Ectodermal cell (in vitro differentiated cells): ENCODE results near the gene TGFA.
"Not testable (repeated sequence)": the region's sequence is repeated elsewhere in the genome, so short reads cannot be mapped to it uniquely, and the experiment has no call there.

Experiments
- H3K27ac ChIP-seq: 2 replicates; pipeline ENCODE4 v1.7.0; 2013; ENCODE audit warnings: mild to moderate bottlenecking, low read depth, low read length; ENCODE audit not compliant: insufficient read depth, poor library complexity, severe bottlenecking
- H3K27me3 ChIP-seq: 2 replicates; pipeline ENCODE4 v1.7.0; 2013; ENCODE audit warnings: mild to moderate bottlenecking, low read length; ENCODE audit not compliant: insufficient read depth, control insufficient read depth, poor library complexity, severe bottlenecking
- H3K36me3 ChIP-seq: one replicate; pipeline ENCODE4 v1.7.0; 2013; ENCODE audit warnings: low read length; ENCODE audit not compliant: control insufficient read depth, insufficient read depth
- H3K4me1 ChIP-seq: one replicate; pipeline ENCODE4 v1.7.0; 2013; ENCODE audit warnings: low read length; ENCODE audit not compliant: control insufficient read depth, insufficient read depth
- H3K4me3 ChIP-seq: 2 replicates; pipeline ENCODE4 v1.7.0; 2013; ENCODE audit warnings: low read depth, low read length, control low read depth; ENCODE audit not compliant: insufficient read depth
- H3K9me3 ChIP-seq: 2 replicates; pipeline ENCODE4 v1.7.0; 2013; ENCODE audit warnings: mild to moderate bottlenecking, low read length, moderate library complexity; ENCODE audit not compliant: control insufficient read depth
- WGBS, 2 experiments: methylation state at CpG; one replicate each; pipeline ENCODE4 v1.1.7; 2013; ENCODE audit warnings: missing lambda C conversion rate in 2 of 2; 5-methylcytosine and 5-hydroxymethylcytosine counted together

TGFA gene

DNA sequence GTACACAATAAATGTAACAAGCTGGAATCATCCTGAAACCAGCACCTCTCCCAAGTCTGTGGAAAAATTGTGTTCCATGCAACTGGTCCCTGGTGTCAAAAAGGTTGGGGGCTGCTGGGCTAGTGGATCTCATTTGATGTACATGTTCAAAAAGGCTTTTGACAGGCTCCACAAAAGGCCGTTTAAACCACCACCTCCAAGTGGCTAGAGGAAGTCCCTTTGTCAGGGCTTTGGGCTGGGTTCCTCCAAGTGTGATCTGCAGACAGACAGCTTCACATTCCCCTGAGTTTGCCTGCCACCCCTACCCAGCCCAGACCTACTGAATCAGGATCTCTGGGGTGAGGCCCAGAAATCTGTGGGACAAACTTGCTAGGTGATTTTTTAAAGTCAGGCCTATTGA, 84.7 kb downstream of the TGFA start:
- no peaks in the 10 kb centered on the region for H3K27me3 ChIP-seq
- 71 to 74% methylated on average over 1 of the region's 1 CpG for WGBS, 2 experiments
- no peak overlapping the region for H3K4me3 ChIP-seq
- H3K36me3 ChIP-seq = no peaks in the 10 kb centered on the region
- H3K27ac ChIP-seq = no peak overlapping the region
- peaks cover 6% of the 10 kb centered on the region for H3K4me1 ChIP-seq
- no peaks in the 10 kb centered on the region for H3K9me3 ChIP-seq

DNA sequence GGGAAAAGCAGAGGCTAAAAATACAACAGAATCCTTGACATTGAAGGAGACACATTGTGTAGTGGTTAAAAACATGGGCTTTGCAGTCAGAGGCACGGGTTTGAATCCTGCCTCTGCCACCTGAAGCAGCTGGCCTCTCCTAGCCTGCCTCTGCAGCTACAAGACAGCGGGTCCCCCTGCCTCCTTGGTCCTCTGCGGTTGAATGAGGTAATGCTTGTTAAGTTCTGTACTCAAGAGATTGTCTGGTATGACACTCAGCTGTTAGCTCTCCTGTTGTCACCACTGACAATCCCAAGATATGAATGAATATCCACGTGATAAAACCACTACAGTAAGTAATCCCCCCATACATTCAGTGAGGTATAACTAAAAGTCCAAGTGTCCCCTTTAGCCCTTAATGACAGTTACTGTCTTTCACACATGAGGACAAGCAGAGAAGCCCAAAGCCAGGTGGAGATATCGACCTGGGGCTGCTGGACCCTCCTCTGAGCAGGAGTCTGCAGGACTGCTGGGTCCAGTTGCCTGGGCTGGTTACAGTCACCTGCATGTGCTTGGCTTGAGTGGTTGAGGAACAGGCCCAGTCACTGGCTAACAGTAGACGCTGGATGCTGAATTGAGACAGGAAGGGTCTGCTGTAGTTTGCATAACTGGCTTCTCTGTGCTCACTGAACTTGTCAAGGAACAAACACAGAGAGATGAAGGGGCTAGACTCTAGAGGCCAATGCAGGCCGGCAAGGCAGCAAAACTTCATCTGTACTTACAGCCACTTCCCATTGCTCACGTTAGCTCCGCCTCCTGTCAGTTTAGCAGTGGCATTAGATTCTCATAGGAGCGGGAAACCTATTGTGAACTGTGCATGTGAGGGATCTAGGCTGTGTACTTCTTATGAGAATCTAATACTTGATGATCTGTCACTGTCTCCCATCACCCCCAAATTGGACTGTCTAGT, 85.5 kb downstream of the TGFA start:
- no peak overlapping the region for H3K27ac ChIP-seq
- H3K9me3 ChIP-seq = no peaks in the 10 kb centered on the region
- H3K4me1 ChIP-seq = peaks cover 6% of the 10 kb centered on the region
- H3K36me3 ChIP-seq = no peaks in the 10 kb centered on the region
- WGBS, 2 experiments = 92 to 93% methylated on average over 10 of the region's 10 CpGs
- H3K4me3 ChIP-seq = no peak overlapping the region
- H3K27me3 ChIP-seq = no peaks in the 10 kb centered on the region

GRCh38 chr2:70467237-70467636, 86.4 kb downstream of the TGFA start:
- Histone ChIP-seq H3K9me3 (no peaks in the 10 kb centered on the region), H3K36me3 (no peaks in the 10 kb centered on the region), H3K4me1 (peaks cover 3% of the 10 kb centered on the region), H3K27ac (no peak overlapping the region), H3K27me3 (no peaks in the 10 kb centered on the region), H3K4me3 (no peak overlapping the region)
- 98% methylated on average over 3 of the region's 3 CpGs for WGBS, 2 experiments

DNA sequence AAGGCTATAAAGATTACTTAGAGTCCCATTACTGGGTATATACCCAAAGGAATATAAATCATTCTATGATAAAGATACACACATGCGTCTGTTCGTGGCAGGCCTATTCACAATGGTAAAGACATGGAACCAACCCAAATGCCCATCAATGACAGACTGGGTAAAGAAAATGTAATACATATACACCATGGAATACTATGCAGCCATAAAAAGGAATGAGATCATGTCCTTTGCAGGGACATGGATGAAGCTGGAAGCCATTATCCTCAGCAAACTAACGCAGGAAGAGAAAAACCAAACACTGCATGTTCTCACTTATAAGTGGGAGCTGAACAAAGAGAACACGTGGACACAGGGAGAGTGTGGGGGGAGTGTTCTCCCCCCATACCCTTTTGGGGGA, 87.0 kb downstream of the TGFA start:
- not testable (repeated sequence) for H3K4me1 ChIP-seq, H3K27me3 ChIP-seq, H3K27ac ChIP-seq, H3K9me3 ChIP-seq, H3K36me3 ChIP-seq, H3K4me3 ChIP-seq
- WGBS, 2 experiments = 88 to 95% methylated on average over 2 to 4 of the region's 4 CpGs

DNA sequence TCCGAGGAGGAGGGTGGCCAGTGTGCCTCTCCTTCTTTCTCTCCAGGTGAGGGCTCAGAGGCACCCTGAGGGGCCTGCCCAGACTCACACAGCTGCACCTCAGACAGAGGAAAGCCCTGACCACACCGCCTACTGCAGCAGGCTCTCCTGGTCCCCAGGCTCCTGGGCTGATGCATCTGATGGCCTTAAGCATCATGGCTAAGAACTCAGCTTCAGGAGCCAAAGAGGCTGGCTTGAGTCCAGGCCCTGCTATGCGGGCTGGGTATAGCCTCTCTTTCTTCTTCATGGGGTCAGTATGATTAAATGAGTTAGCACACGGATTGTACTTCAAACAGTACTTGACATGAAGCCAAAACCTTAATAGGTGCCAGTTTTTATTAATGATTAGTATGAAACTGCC, 89.6 kb downstream of the TGFA start:
- H3K4me3 ChIP-seq = no peak overlapping the region
- no peak overlapping the region for H3K27ac ChIP-seq
- H3K4me1 ChIP-seq = no peaks in the 10 kb centered on the region
- H3K9me3 ChIP-seq = no peaks in the 10 kb centered on the region
- WGBS, 2 experiments = 90 to 98% methylated on average over 4 of the region's 4 CpGs
- H3K36me3 ChIP-seq = no peaks in the 10 kb centered on the region
- no peaks in the 10 kb centered on the region for H3K27me3 ChIP-seq

DNA sequence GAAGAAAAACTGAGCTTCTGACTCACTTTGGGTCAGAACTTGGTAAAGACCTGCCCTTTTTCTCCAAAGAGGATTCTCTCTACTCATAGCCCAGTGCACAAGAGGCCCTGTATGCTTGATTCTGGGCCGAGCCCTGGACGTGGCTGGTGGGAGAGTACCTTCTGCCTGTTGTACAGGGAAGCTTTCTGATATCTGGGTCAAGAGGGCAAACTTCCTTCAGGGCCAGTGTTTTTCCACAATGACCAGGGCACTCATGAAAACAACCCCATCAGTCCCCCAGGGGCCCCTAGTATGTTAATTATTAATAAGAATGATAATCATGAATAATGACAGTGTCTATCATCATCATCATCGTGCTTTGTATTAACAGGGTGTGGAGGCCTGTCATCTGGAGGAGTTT, 90.0 kb downstream of the TGFA start:
- no peak overlapping the region for H3K27ac ChIP-seq
- H3K4me1 ChIP-seq = no peaks in the 10 kb centered on the region
- H3K4me3 ChIP-seq = no peak overlapping the region
- H3K9me3 ChIP-seq = no peaks in the 10 kb centered on the region
- 91 to 93% methylated on average over 3 of the region's 3 CpGs for WGBS, 2 experiments
- H3K36me3 ChIP-seq = no peaks in the 10 kb centered on the region
- H3K27me3 ChIP-seq = no peaks in the 10 kb centered on the region

DNA sequence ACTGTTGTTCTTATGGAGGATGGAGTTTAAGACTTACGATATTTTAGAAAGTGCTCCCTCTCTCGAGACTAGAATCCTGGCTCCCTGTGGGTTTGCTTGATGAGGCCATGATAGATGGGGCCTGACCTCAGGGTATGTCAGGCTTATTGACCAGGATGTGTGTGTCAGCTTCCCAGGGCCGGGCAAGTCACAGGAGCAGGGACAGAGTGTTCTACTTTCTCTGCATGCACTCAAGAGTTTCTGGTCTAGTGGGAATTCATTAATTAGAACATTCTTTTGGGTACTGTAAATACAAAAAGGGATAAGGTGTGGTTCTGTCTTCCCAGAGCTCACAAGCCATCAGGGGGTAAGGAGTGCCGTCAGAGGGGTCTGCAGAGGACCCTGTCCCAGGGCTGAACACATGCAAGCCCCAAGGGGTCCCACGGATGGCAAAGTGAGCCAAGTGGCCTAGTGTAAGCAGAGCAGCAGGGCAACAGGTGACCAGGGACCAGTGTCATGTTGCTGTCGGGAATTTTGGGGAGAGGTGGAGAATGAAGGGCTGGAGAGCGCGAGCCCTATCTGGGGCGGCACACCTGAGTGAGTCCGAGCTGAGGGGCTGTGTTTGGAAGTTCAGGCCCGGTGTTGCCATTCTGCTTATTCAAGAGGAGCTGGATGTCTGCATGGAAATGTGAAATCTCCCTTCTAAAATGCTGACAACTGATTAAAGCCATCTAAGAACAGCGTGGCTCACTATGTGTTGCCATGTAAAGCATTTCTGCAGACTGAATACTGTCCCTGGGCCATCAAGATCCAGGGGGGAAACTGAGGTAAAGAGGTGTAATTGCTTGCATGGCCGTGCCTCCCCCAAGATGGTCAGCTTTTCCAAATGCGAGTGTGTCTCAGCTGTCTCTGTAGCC, 91.4 kb downstream of the TGFA start:
- Histone ChIP-seq H3K9me3 (no peaks in the 10 kb centered on the region), H3K4me3 (no peak overlapping the region), H3K27me3 (no peaks in the 10 kb centered on the region), H3K27ac (no peak overlapping the region), H3K4me1 (no peaks in the 10 kb centered on the region), H3K36me3 (no peaks in the 10 kb centered on the region)
- WGBS, 2 experiments = 86 to 88% methylated on average over 14 of the region's 14 CpGs

- no peak overlapping the region for H3K4me3 ChIP-seq
- H3K27me3 ChIP-seq = no peaks in the 10 kb centered on the region
- no peaks in the 10 kb centered on the region for H3K4me1 ChIP-seq
- 55 to 70% methylated on average over 4 of the region's 4 CpGs for WGBS, 2 experiments
- H3K27ac ChIP-seq = no peak overlapping the region
- no peaks in the 10 kb centered on the region for H3K9me3 ChIP-seq
- no peaks in the 10 kb centered on the region for H3K36me3 ChIP-seq
Observed at GRCh38 chr2:70461414-70461813, 92.2 kb downstream of the TGFA start.

- WGBS, 2 experiments = 73 to 82% methylated on average over 2 of the region's 3 CpGs
- no peaks in the 10 kb centered on the region for H3K27me3 ChIP-seq
Observed at GRCh38 chr2:70460333-70460732, 93.3 kb downstream of the TGFA start.

GRCh38 chr2:70458661-70459060, 95.0 kb downstream of the TGFA start:
- H3K36me3 ChIP-seq = no peaks in the 10 kb centered on the region
- no peaks in the 10 kb centered on the region for H3K9me3 ChIP-seq
- H3K27ac ChIP-seq = no peak overlapping the region
- no peaks in the 10 kb centered on the region for H3K27me3 ChIP-seq
- H3K4me3 ChIP-seq = no peak overlapping the region
- WGBS, 2 experiments = 78 to 83% methylated on average over 5 of the region's 5 CpGs
- no peaks in the 10 kb centered on the region for H3K4me1 ChIP-seq

More at GRCh38 chr2:70460333-70460732, 93.3 kb downstream of the TGFA start:
- Histone ChIP-seq H3K9me3 (no peaks in the 10 kb centered on the region), H3K4me3 (no peak overlapping the region), H3K27ac (no peak overlapping the region), H3K4me1 (no peaks in the 10 kb centered on the region), H3K36me3 (no peaks in the 10 kb centered on the region)
